Fibroblast of skin of right quadriceps (primary cell): ENCODE results near the gene LPCAT1.
"Not testable (repeated sequence)": the region's sequence is repeated elsewhere in the genome, so short reads cannot be mapped to it uniquely, and the experiment has no call there.

Experiments used
- DNase-seq: peaks from one replicate; pipeline ENCODE4 v3.0.0-alpha.2; 2013

Gene LPCAT1

GRCh38 chr5:1540831-1541701 is 17.3 kb upstream of the LPCAT1 start:
- DNase-seq: no peak

GRCh38 chr5:1540166-1540565 is 16.4 kb upstream of the LPCAT1 start:
- no peak for DNase-seq

GRCh38 chr5:1539393-1540161 is 15.8 kb upstream of the LPCAT1 start:
- not testable (repeated sequence) for DNase-seq

GRCh38 chr5:1538741-1539392 is 15.1 kb upstream of the LPCAT1 start:
- no peak for DNase-seq

GRCh38 chr5:1538276-1538675 is 14.5 kb upstream of the LPCAT1 start:
- no peak for DNase-seq

GRCh38 chr5:1537603-1538154 is 13.9 kb upstream of the LPCAT1 start:
- no peak for DNase-seq

GRCh38 chr5:1536871-1537602 is 13.3 kb upstream of the LPCAT1 start:
- no peak for DNase-seq

GRCh38 chr5:1536322-1536845 is 12.6 kb upstream of the LPCAT1 start:
- DNase-seq: no peak

- no peak for DNase-seq
Measured at GRCh38 chr5:1535646-1536045, 11.9 kb upstream of the LPCAT1 start.

GRCh38 chr5:1532384-1532783 is 8.6 kb upstream of the LPCAT1 start:
- no peak for DNase-seq

- no peak for DNase-seq
Measured at GRCh38 chr5:1529498-1529897, 5.7 kb upstream of the LPCAT1 start.

- DNase-seq: no peak
Measured at GRCh38 chr5:1527533-1528205, 3.9 kb upstream of the LPCAT1 start.

- DNase-seq: no peak
Measured at GRCh38 chr5:1526681-1527131, 2.9 kb upstream of the LPCAT1 start.

GRCh38 chr5:1526190-1526631 is 2.5 kb upstream of the LPCAT1 start:
- no peak for DNase-seq

GRCh38 chr5:1525624-1526189 is 1.9 kb upstream of the LPCAT1 start:
- no peak for DNase-seq

- no peak for DNase-seq
Measured at GRCh38 chr5:1524799-1525623, 1.3 kb upstream of the LPCAT1 start.

- no peak for DNase-seq
Measured at GRCh38 chr5:1524481-1524798, 680 bp upstream of the LPCAT1 start.

GRCh38 chr5:1523480-1523792 is 324 bp downstream of the LPCAT1 start:
- no peak for DNase-seq

GRCh38 chr5:1522601-1523479 is 920 bp downstream of the LPCAT1 start:
- DNase-seq: no peak
